Stimulated activated CD8-positive, alpha-beta memory T cell treated with anti-CD3 and anti-CD28 coated beads, Interleukin-4, amount 100 ng/mL, for 4 hours (primary cell): ENCODE measurements around the gene KCTD19.
"Not testable (repeated sequence)": the region's sequence is repeated elsewhere in the genome, so short reads cannot be mapped to it uniquely, and the experiment has no call there.

Experiments used
- DNase-seq, 2 donors: peaks; one replicate each; pipeline ENCODE4 v3.0.0-alpha.2; 2020; ENCODE audit warnings: low read depth in 2 of 2, low spot score in 1 of 2

The KCTD19 gene

DNA sequence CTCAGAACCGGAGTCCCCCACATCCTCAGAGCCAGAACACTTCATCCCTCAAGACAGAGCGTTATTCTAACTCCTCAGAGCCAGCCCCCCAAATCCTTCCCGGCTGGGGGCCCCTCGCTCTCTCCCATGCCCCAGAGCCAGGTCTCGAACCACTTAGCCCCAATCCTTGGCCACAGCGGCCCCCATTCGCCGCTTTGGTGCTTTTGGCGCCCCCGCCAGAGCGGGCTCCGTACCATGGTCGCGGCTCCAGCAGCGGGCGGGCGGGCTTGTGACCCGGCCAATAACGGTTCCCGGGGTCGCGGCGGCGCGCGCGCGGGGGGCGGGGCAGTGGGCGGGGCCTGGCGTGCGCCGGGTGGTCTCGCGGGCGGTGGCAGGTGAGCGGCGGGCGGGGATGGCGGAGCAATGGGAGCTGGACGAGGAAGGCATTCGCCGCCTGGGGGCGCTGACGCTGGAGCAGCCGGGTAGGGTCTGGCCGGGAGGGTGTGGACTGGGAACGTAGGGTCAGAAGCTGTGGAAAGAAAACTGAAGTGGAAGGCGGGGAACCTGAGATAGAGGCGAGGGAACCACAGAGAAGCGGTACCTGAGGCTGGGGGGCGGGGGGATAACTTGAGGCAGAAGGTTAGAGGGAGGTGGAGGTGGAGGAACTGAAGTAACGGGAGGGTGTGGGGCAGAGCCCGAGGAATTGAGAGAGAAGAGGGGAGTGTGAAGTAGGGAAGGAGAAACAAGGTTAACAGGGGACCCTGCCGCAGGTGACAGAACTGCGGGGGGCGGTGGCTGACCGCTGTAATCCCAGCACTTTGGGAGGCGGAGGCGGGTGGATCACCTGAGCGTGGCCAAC is at the start of gene KCTD19, which contains the start of gene LRRC36:
KCTD19 (minus strand) TSS at position 270 of the 838 bp plus-strand sequence; CDS start at position 236, 34 bp downstream.
LRRC36 (plus strand) TSS at position 344 of the 838 bp plus-strand sequence; CDS start at position 392, 48 bp downstream.
- peak; percentile 21 to 33 for DNase-seq

DNA sequence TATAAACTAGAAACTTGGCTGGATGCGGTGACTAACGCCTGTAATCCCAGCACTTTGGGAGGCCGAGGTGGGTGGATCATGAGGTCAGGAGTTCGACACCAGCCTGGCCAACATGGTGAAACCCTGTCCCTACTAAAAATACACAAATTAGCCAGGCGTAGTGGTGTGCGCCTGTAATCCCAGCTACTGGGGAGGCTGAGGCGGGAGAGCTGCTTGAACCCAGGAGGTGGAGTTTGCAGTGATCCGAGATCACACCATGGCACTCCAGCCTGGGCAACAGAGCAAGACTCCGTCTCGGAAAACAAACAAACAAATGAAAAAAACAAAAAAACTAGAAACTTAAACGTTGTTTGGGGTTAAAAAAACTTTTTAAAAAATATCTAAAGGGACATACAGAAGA is 49.5 kb upstream of the KCTD19 start:
- DNase-seq: not testable (repeated sequence)

DNA sequence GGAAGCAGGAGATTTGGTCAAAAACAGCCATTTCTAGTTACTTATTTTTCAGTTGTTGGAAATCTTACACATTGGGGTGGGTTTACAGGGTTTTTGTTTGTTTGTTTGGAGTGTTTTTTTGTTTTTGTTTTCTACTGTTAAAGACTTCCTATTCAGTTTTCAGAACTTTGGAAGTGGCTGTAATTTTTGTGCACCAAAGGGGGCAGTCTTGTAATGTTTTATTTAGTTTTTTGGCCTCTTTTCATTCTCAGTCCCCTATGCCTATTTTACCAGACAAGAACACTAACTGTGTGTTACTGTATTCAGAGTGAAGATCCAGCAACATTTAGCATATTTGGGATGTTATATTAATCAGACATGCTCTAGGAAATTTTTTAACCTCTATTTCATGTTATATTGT is 46.1 kb upstream of the KCTD19 start:
- DNase-seq: no peak

DNA sequence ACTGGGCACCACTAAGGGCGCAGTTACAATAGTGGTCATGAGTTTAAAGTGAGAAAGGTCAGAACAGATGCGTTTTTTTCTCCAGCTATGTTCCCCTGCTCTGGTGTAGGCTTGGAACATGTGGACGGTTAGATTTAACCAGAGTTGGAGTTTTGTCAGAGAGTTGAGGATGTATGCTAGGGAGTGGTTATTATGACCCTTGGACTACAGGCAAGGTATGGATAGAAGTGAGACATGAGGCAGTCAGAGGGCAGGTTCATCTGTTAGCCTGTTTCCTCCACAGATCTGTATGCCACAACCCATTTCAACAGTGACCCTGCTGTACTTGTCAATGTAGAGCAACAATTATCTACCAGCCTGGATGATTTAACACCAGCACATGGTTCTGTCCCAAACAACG is 44.1 kb upstream of the KCTD19 start:
- no peak for DNase-seq

DNA sequence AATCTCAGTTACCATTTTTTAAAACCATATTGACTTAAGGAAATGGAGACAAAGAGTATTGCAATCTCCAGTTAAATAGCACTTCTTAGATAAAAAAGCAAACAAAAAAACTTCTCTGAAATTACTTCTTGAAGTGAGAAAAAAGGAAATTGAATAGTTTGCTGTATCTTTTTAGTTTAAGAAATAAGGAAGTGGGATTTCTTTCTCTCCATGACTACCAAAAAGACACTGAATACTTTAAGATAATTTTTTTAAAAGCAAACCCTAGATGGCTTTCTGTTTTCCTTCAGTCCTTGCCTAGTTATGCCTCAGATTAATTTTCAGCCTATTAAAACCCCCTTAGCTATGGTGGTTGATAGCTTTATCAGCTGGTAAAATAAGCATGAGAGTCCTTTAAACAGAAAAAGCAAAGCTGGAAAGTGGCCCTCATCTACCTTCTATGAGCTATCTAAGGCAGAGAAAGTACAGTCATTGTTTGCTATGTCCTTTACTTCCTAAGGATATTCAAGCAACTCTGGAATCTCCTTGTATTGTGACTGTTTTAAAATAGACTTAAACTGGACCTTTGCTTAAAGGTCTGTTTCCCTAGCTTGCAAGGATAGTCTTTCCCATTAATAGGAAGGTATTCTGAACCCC is 38.2 kb upstream of the KCTD19 start:
- DNase-seq: no peak

DNA sequence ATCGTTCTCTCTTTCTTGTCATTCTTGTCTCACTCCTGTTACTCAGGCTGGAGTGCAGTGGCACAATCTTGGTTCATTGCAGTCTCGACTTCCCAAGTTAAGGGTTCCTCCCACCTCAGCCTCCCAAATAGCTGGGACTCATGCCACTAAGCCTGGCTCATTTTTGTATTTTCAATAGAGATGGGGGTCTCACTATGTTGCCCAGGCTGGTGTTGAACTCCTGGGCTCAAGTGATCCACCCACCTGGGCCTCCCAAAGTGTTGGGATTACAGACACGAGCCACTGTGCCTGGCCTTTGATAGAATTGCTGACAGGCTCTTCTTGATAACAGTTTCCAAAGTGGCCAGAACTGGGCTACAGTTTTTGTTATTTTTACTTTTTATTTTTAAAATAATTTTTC is 34.5 kb upstream of the KCTD19 start:
- no peak for DNase-seq

DNA sequence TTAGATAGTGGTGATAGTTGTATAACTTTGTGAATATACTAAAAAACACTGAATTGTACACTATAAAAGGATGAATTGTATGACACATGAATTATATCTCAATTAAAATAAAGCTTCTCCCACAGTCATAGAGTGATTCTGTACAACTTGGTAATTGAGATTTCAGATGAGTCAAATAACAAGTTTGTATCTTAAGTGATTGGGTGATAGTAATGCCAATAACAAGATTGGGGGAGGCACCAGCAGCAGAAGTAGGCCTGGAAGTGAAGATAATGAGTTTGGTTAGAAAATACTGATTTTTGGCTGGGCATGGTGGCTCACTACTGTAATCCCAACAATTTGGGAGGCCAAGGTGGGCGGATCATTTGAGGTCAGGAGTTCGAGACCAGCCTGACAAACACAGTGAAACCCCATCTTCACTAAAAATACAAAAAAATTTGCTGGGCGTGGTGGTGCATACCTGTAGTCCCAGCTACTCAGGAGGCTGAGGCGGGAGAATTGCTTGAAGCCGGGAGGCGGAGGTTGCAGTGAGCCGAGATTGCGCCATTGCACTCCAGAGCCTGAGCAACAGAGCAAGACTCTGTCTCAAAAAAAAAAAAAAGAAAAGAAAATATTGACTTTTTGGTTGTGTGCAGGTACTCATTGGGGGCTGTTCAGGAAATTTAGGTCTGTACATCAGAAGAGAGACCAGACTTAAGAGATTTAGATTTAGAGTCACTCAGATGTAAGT is 33.2 kb upstream of the KCTD19 start:
- not testable (repeated sequence) for DNase-seq

DNA sequence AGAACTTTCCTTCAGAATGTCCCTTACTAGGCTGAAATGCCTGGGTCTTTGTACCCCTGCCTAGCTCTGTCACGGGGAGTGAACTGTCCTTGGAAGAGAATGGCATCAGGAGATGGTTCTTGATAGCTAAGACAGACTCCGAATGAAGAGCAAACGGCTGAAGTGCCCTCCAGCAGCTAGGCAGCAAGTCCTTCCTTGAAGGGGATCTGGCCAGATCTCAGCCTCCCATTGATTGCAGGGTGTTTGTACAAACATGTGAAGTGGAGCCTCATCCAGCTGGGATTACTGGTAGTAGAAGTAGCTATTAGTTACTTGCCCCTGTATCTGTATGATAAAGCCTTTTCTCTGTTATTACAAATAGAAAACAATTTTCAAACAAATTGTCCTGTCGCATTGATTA is 31.0 kb upstream of the KCTD19 start:
- DNase-seq: no peak

DNA sequence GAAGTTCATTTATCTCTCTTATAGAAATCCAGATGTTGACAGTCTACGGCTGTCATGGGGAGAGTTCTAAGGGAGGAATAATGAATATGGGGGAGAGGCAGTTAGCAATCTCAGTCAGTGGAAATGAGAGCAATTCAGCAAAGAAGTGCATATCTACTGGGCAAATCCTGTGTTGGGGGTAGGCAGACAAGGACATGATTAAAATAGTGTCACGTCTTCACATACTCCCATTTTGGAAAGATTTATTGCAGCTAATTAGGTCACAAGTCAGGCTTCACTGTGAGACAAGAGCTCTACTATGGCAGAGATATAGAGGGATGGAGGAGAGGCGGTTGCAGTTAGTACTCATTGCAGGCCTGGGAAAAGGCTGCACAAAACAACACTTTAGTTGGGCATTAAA is 29.9 kb upstream of the KCTD19 start:
- DNase-seq: no peak

DNA sequence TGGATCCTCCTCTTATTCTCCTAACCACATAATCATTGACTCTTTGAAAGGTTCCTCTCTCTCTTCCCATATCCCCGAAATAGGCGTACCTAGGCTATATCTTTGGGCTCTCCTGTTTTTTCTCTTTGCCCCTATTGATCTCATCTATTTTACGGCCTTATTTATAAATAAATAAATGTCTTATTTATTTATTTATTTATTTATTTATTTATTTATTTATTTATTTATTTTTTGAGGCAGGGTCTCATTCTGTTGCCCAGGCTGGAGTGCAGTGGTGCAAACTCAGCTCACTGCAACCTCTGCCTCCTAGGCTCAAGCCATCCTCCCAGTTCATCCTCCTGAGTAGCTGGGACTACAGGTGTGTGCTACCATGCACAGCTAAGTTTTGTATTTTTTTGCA is 25.9 kb upstream of the KCTD19 start:
- DNase-seq: not testable (repeated sequence)

DNA sequence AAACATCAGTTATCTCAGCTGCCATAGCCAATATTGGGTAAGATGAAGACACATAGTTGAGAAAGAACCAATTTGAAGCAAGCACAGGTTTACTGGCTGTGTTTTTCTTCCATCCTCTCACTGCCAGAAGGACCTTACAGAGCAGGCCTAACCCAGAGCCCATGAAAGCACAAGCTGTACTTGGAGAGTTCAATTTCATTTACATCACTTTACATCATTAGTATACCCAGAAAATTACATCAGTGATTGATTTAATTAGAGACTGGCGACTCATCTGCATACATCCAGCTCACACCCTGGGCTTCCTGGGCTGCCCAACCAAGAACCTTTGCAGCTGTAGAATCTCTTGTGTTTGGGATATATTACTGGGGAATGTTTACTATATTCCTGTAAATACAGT is 23.8 kb upstream of the KCTD19 start:
- no peak for DNase-seq

DNA sequence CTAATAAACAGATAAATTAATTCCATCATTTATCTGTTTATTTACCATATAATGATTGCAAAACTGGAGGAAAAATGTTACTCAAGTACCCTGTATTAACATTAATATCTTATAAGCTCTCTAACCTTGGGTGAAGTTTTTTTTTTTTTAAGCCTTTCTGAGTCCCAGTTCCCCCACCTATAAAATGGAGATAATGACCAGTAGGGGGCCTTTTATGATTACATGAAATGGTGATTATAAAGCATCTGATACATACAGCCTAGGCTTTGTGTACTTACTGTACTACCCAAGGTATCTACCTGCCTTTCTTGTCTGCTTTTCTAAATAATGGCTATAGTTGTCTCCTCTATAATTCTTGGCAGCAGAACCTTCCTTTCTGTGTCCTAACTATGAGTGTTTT is 22.6 kb upstream of the KCTD19 start:
- no peak for DNase-seq

DNA sequence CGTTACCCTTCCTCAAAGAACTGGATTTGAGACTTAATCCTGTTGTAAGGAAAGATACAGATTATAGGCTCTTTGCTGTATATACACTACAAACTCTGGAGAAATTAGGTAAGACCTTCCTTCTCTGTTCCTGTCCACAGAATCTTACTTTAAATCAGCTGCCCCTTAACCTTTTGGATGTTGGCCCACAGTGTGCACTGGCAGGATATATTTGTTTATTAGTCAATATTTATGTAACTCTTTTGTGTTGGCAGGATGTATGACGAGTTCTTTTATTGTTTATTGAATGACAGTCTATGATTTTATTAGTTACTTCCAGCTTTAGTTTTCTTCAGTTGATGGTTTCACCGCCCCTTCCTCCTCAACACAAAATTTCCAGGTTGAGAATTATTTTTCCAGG is 19.8 kb upstream of the KCTD19 start:
- no peak for DNase-seq

DNA sequence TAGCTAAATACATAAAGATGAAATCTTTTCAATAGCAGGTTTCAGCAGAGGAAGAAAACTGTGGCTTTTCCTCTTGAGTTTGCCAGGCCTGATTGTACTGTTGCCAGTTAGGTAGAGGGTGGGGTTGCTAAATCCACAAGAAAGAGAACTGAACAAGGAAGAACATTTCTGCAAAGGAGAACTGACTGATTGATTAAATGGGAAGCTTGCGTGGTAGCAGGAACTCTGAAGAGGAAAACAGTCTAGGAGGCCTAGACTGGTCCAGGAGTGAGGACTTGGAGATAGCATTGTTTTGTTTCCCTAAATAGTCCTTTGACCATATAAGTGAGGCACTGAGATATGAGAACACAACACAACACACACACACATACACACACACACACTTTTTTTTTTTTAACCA is 18.9 kb upstream of the KCTD19 start:
- no peak for DNase-seq

DNA sequence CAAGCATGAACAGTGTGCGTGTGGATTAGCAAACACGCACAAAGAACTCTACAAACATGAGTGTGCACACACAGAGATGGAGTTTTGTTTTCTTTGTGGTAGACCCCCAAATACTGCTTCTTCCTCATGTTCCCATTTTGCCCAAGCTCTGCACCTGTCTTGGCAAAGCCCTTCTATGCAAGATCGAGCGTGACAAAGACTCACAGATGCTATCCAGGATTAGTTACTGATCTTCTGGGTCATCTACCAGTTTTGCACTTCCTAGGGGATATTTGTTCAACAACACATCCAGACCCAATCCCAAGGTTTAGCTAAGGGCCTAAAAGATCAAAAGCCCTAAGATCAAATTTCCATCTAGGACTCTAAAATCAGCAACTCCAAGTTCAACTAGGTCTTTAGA is 16.1 kb upstream of the KCTD19 start:
- no peak for DNase-seq

DNA sequence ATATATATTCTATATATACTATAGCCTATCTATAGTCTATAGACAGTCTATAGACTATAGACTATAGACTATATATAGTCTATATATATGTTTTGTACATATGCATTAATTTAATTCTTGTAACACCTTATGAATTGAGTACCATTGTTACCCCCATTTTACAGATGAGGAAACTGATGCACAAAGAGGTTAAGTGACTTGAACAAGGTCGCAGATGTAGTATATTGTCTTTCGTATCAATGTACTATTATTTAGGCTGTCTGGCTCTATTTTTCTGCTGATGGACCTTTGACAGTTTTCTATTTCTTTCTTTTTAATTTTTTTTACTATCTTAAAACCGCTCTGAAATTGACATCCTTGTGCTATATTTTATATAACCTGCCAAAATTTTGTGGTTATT is 14.7 kb upstream of the KCTD19 start:
- no peak for DNase-seq

DNA sequence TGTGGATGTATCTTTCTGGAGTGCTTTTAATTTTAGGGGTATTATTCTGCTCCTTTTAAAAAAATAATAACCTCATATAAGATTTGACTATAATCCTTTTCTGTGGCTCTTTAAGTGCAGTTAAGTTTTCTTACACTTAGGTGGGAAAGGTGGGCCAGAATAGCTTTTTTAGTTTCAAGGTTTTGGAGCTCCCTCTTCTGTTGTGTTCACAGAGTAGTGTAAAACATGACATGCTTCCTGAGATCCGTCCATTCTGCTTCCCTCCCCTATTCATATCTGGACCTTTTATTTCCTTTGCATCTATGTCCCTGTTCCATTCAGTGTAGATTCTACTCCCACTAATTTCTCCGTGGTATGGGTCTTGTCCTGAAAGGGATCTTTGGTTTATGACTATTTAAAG is 12.9 kb upstream of the KCTD19 start:
- DNase-seq: no peak

DNA sequence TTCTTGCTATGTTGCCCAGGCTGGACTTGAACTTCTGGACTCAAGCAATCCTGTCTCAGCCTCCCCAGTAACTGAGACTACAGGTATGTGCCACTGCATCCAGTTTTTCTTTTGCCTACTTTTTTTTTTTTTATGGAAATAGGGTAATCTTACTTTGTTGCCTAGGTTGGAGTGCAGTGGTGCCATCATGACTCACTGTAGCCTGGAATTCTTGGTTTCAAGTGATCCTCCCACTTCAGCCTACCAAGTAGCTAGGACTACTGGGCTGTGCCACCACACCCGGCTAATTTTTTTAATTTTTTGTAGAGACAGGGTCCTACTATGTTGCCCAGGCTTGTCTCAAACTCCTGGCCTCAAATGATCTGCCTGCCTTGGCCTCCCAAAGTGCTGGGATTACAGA is 10.1 kb upstream of the KCTD19 start:
- DNase-seq: no peak

DNA sequence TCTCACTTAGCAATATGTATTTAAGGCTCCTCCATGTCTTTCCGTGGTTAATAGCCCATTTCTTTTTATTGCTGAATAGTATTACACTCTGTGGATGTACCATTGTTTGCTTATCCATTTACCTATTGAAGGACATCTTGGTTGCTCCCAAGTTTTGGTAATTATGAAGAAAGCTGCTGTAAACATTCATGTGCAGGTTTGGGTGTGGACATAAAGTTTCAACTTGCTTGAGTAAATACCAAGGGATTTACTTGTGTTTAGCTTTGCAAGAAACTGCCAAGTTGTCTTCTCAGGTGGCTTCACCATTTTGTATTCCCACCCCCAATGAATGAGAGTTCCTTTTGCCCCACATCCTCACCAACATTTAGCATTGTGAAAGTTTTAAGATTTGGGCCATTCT is 9.6 kb upstream of the KCTD19 start:
- DNase-seq: no peak

DNA sequence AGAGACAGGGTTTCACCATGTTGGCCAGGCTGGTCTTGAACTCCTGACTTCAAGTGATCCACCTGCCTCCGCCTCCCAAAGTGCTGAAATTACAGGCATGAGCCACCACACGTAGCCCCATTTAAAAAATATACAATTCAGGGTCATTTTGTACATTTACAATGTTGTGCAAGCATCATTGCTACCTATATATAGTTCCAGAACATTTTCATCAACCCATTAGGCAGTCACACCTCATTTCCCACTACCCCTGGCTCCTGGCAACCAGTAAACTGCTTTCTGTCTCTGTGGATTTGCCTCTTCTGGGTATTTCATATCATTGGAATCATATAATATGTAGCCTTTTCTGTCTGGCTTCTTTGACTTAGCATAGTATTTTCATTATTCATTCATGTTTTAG is 6.8 kb upstream of the KCTD19 start:
- no peak for DNase-seq

DNA sequence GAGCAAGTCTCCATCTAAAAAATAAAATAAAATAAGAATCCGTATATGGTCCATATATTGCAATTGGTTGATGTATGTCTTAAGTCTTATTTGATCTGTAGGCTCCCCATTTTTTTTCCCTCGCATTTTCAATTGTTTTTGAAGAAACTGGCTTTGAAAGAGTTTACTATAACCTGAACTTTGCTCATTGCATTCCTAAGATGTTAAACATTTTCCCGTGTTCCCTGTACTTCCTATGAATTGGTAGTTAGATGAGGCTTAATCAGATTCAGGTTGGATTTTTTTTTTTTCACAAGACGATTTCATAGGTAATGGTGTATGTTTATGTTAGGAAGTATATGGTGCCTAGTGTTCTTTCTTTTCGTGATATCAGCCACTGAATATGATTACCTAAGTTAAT is 3.4 kb upstream of the KCTD19 start:
- DNase-seq: no peak

DNA sequence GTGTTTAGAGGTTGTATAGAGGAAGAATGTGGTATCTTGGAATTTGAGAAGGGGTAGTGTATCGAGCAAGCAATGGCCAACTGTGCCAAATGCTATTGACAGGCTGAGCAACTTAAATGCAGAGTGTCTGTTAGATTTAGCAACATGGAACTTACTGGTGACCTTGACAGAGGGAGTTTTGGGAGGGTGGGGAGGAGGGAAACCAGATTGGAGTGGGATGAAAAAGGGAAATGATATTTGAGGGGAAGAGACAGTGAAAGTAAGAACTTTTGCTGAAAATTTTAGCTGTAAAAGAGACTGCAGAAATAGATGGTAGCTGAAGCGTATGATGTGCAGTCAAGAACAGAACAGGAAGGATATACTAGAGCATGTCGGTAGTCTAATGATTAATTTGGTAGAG is 1.2 kb upstream of the KCTD19 start:
- DNase-seq: no peak
